ENCODE measurements around the gene ECT2.

GRCh38 chr3:172752651-172753050, 2.1 kb downstream of the ECT2 start:
- no peak for TF ChIP-seq EZH2 (IDR thresholded peaks at IDR 0.05; ENCODE audit: borderline replicate concordance, low read length)
- no peak for TF ChIP-seq CTCF (IDR thresholded peaks at IDR 0.05; ENCODE audit: low read length)

Measured in OCI-LY1 (cell line).